HepG2 (cell line): ENCODE data around the gene RABEP2. TPM values are rescaled to one million over a fixed set of nuclear protein-coding genes. Genes with fewer than 3 reads are reported as not detected.

ENCODE experiments used
- ETV5 ChIP-seq: IDR thresholded peaks from 2 replicates; pipeline ENCODE4 v1.6.1; 2018; ENCODE audit warnings: missing biosample characterization, missing genetic modification reagents, inconsistent platforms, borderline replicate concordance
- FOSL2 ChIP-seq: sonication (generic); formaldehyde crosslinking; IDR thresholded peaks from 2 replicates; pipeline ENCODE4 v1.4.0; 2020; ENCODE audit warnings: missing genetic modification reagents
- HNF4G ChIP-seq, 2 experiments: sonication (generic) in 1 of 2; formaldehyde crosslinking in 1 of 2; IDR thresholded peaks; 2 replicates each; pipeline versions ENCODE4 v1.4.0 to v1.6.1; 2011 to 2020; ENCODE audit warnings: borderline replicate concordance in 2 of 2, low read depth in 2 of 2, mild to moderate bottlenecking in 2 of 2, low read length in 1 of 2, missing genetic modification reagents in 1 of 2, moderate library complexity in 1 of 2
- IKZF5 ChIP-seq: IDR thresholded peaks from 2 replicates; pipeline ENCODE4 v1.6.1; 2018; ENCODE audit warnings: missing genetic modification reagents, mild to moderate bottlenecking, missing compliant biosample characterization
- IRX3 ChIP-seq: sonication (generic); formaldehyde crosslinking; IDR thresholded peaks from 2 replicates; pipeline ENCODE4 v1.8.1; 2023; ENCODE audit warnings: mild to moderate bottlenecking, low read depth, missing genetic modification reagents, borderline replicate concordance
- MEIS1 ChIP-seq: sonication (generic); formaldehyde crosslinking; IDR thresholded peaks from 2 replicates; pipeline ENCODE4 v1.9.0; 2021; ENCODE audit warnings: mild to moderate bottlenecking, missing genetic modification reagents, moderate library complexity, borderline replicate concordance
- MXD4 ChIP-seq: IDR thresholded peaks from 2 replicates; pipeline ENCODE4 v1.6.1; 2016; ENCODE audit warnings: mild to moderate bottlenecking, missing biosample characterization, missing genetic modification reagents
- NR2C2 ChIP-seq: sonication (generic); formaldehyde crosslinking; IDR thresholded peaks from 2 replicates; pipeline ENCODE4 v1.4.0; 2020; ENCODE audit warnings: missing genetic modification reagents, mild to moderate bottlenecking, moderate library complexity, borderline replicate concordance
- RAD51 ChIP-seq: fragments of 450-650 bp; IDR thresholded peaks from 2 replicates; pipeline ENCODE4 v1.6.1; 2016; ENCODE audit warnings: borderline replicate concordance
- SMARCC2 ChIP-seq: fragments of 450-650 bp; IDR thresholded peaks from 2 replicates; pipeline ENCODE4 v1.6.1; 2017; ENCODE audit warnings: antibody characterized with exemption, mild to moderate bottlenecking
- STAT5B ChIP-seq: sonication (generic); formaldehyde crosslinking; IDR thresholded peaks from 2 replicates; pipeline ENCODE4 v1.4.0; 2020; ENCODE audit warnings: missing genetic modification reagents
- TAF1 ChIP-seq: sonication (generic); formaldehyde crosslinking; IDR thresholded peaks from 2 replicates; pipeline ENCODE4 v1.4.0; 2020; ENCODE audit warnings: missing genetic modification reagents
- TBP ChIP-seq: sonication (generic); formaldehyde crosslinking; IDR thresholded peaks from 2 replicates; pipeline ENCODE4 v1.5.0; 2020; ENCODE audit warnings: missing genetic modification reagents
- TERF1 ChIP-seq: sonication (generic); formaldehyde crosslinking; IDR thresholded peaks from 2 replicates; pipeline ENCODE4 v1.8.0; 2022; ENCODE audit warnings: mild to moderate bottlenecking, missing genetic modification reagents, moderate library complexity
- XBP1 ChIP-seq: sonication (generic); formaldehyde crosslinking; IDR thresholded peaks from 2 replicates; pipeline ENCODE4 v1.5.0; 2020; ENCODE audit warnings: missing genetic modification reagents
- ZFY ChIP-seq: sonication (generic); formaldehyde crosslinking; IDR thresholded peaks from 2 replicates; pipeline ENCODE4 v1.4.0; 2020; ENCODE audit warnings: missing genetic modification reagents
- ZNF431 ChIP-seq: sonication (generic); formaldehyde crosslinking; IDR thresholded peaks from 2 replicates; pipeline ENCODE4 v1.9.0; 2022; ENCODE audit warnings: missing genetic modification reagents, low read depth, mild to moderate bottlenecking, borderline replicate concordance
- ZNF609 ChIP-seq: sonication (generic); formaldehyde crosslinking; IDR thresholded peaks from 2 replicates; pipeline ENCODE4 v1.4.0; 2020; ENCODE audit warnings: mild to moderate bottlenecking, missing genetic modification reagents, borderline replicate concordance
- ZNF788 ChIP-seq: sonication (generic); formaldehyde crosslinking; IDR thresholded peaks from 2 replicates; pipeline ENCODE4 v1.5.0; 2020; ENCODE audit warnings: mild to moderate bottlenecking, missing genetic modification reagents, borderline replicate concordance
- ZUFSP ChIP-seq: sonication (generic); formaldehyde crosslinking; IDR thresholded peaks from 2 replicates; pipeline ENCODE4 v1.9.0; 2021; ENCODE audit warnings: missing genetic modification reagents, mild to moderate bottlenecking, borderline replicate concordance
- polyA plus RNA-seq, 8 experiments: library from polyadenylated mRNA; depleted of rRNA in 3 of 8; stranded (reverse) in 7 of 8; unstranded in 1 of 8; fragments of >200 nt; fragmentation: Illumina TruSeq in 4 of 8; extraction: Trizol in 4 of 8; gene quantifications; 2 replicates each; pipeline versions ENCODE4 v1.2.1 to v1.2.3, GENCODE V29; 2011 to 2016; ENCODE audit warnings: low read depth in 4 of 8, missing spikeins in 1 of 8, mixed read lengths in 1 of 8; ENCODE audit not compliant: insufficient read depth in 1 of 8
- total RNA-seq, 5 experiments: library from RNA; depleted of rRNA; stranded (reverse); fragments of >200 nt; fragmentation: Illumina TruSeq; extraction: Trizol; gene quantifications; 2 replicates each; pipeline ENCODE4 v1.2.3, GENCODE V29; 2016; ENCODE audit warnings: low read depth in 1 of 5

Gene RABEP2
- total and polyA plus RNA-seq, 2 of the 13 experiments (the other 11 are each of a cell fraction or from before 2014, with no cell fraction given), result 10.8 to 18.4 TPM

- TF ChIP-seq IKZF5 (CRISPR knock-in tag) (no peak), HNF4G (IDR thresholded peaks at IDR 0.05; ENCODE audit: borderline replicate concordance, low read depth, low read length) (no peak), HNF4G (CRISPR knock-in tag; IDR thresholded peaks at IDR 0.05; ENCODE audit: borderline replicate concordance, low read depth) (0 out of 2 replicates have a peak, but pooled peaks have one; percentile 23), IRX3 (no peak), ZUFSP (no peak), STAT5B (CRISPR knock-in tag) (no peak), FOSL2 (CRISPR knock-in tag) (peak; percentile 4; the same call in 1 of the 2 replicates), NR2C2 (0 out of 2 replicates have a peak, but pooled peaks have one; percentile 31), XBP1 (CRISPR knock-in tag) (no peak), ZNF609 (CRISPR knock-in tag) (no peak; the same call in 1 of the 2 replicates), ZNF788 (peak; percentile 66; the same call in 1 of the 2 replicates), SMARCC2 (no peak), TERF1 (CRISPR knock-in tag) (no peak), TAF1 (CRISPR knock-in tag) (peak; percentile 66), RAD51 (no peak), MEIS1 (peak; percentile 81), ETV5 (CRISPR knock-in tag) (no peak; the same call in 1 of the 2 replicates), TBP (CRISPR knock-in tag) (no peak), ZFY (CRISPR knock-in tag) (peak; percentile 72), ZNF431 (CRISPR knock-in tag) (peak; percentile 81), MXD4 (CRISPR knock-in tag) (no peak)
These were observed 569 bp upstream of the RABEP2 start (continued) for GRCh38 chr16:28925386-28926228.
